T-helper 2 cell (primary cell): ENCODE results near the gene XRCC5.
"Not testable (repeated sequence)": the region's sequence is repeated elsewhere in the genome, so short reads cannot be mapped to it uniquely, and the experiment has no call there.

Source experiments
- DNase-seq, 5 experiments: peaks; one replicate each; pipeline versions ENCODE4 v3.0.0 to v3.0.0-alpha.2; 2012 to 2022
- total RNA-seq, 2 donors: gene quantifications; one replicate each; lab custom pipeline; 2026; lab: John Stamatoyannopoulos, UW

The XRCC5 gene
- total RNA-seq = 194 to 296 reads per million in 2 donors

DNA sequence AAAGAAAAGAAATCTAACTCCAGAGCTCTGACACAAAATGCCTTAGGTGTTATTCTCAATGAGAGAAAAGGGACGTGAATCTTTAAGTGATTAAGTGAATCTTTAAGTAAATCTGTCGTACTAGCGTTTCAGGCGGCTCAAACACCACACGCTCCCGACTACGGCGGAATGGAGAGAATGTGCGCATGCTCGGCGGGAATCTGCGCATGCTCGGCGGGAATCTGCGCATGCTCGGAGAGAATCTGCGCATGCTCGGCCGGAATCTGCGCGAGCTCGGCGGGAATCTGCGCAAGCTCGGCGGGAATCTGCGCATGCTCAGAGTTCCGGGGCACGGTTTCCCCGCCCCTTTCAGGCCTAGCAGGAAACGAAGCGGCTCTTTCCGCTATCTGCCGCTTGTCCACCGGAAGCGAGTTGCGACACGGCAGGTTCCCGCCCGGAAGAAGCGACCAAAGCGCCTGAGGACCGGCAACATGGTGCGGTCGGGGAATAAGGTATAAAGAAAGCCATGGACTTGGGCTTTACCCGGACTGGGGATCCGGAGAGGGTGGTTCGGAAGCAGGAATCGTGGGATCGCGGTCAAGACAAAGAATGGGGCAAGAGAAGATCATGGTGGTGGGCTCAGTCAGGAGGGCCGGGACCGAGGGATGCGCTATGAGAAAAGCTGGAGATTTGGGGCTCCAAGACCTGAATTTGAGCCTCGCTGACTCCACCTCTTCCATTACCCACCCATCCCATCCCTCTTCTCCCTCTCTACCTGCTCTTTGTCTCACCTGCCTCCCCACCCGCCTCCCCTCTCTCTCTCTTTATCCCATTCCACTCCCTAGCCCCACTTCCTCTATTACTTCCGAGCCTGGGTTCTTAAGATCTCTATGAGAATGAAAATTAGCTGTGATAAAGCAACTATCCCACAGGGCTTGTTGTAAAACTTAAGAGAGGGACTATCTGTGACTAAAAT, at the start of gene XRCC5:
XRCC5 (plus strand) TSS at position 382 of the 955 bp plus-strand sequence; CDS start at position 471, 89 bp downstream.
- DNase-seq = peak; percentile 92 to 97 (median 95)

DNA sequence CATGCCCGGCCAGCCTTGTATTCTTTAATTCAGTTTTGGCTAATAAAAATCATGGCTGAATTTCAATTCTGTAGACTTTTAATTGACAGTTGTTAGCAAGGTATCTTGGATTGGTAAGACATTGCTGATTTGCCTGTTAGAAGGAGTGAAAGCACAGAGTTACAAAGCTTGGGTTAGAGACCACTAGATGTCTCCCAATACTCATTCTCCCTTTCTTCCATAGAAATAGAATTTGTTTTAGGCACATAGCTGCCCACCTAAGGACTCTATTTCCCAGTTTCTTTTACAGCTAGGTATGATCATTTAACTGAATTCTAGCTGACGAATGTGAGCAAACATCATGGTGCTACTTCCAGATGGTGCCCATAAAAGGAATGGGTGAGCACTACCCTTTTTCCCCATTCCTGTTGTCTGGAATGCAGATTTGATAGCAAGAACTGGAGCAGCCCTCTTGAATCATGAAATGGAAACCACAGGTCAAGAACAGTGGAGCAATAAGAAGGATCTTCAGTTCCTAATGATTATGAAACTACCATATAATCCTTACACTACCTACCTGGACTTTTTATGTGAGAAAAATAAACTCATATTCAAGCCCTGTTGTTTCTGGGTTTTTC, 45.0 kb upstream of the XRCC5 start:
- no peak for DNase-seq

DNA sequence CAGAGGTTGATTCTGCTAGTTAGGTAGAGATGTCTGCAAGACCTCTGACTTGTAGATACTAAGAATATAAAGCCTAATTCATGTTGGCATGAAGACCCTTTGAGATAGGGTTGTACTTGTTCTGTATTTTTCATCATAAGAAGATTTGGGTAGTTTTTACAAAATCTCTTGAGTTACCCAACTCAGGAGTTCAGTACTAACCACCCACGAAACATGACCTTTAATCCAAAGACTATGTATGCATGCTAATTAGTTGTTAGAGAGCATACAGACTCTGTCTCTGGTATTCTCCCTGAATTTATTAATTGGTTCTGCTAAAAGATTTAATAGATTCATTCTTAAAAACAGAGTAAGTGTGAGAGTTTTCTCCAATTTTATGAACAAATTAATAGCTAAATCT, 44.5 kb upstream of the XRCC5 start:
- DNase-seq = no peak

DNA sequence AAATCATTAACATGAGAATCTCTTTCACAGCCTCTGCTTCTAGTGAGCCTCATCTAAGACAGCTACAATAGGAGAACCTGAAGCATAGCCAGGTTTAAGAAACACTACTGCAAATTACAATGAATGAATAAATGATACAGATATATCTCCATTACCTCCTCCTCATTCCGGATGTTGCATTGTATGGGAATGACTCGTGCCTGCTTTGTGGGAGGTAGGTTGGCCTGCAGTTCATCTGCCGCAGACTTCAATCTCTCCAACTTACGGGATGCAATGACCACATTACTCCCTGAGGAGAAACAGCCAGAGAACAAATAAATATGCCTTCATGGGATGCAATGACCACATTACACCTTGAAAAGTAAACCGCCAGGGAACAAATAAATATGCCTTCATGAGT, 42.9 kb upstream of the XRCC5 start:
- DNase-seq = no peak

DNA sequence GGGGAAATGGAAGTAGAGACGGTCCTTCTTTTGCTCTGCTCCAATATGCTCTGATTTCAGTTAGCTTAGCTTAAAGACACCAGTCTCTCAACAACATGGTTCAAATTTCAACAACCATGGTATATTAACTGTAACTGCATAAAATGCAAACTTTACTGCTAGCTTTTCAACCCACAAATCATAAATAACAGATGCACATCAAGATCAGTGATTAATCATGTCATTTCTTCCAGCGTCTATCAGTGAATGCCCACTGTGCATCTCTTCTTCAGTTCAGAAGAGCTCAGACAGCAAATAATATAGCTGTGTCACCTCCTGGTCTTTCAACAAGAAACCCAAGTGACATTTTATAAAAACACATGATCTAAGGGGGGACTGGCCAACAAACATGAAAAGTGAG, 40.1 kb upstream of the XRCC5 start:
- DNase-seq = no peak

DNA sequence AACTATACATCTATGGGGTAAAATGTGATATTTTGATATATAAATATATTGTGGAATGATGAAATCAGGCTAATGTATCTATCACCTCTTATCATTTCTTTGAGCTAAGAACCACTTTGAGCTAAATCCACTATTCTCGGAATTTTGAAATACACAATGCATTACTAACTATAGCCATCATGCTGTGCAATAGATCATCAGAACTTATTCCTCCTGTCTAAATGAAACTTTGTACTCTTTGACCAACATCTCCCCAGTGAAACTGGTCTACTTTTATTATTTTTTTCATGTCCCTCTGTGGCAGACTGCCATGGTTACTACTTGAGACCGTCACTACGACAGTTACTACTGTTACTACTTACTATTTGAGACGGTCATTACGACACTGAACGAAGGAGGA, 39.0 kb upstream of the XRCC5 start:
- no peak for DNase-seq

DNA sequence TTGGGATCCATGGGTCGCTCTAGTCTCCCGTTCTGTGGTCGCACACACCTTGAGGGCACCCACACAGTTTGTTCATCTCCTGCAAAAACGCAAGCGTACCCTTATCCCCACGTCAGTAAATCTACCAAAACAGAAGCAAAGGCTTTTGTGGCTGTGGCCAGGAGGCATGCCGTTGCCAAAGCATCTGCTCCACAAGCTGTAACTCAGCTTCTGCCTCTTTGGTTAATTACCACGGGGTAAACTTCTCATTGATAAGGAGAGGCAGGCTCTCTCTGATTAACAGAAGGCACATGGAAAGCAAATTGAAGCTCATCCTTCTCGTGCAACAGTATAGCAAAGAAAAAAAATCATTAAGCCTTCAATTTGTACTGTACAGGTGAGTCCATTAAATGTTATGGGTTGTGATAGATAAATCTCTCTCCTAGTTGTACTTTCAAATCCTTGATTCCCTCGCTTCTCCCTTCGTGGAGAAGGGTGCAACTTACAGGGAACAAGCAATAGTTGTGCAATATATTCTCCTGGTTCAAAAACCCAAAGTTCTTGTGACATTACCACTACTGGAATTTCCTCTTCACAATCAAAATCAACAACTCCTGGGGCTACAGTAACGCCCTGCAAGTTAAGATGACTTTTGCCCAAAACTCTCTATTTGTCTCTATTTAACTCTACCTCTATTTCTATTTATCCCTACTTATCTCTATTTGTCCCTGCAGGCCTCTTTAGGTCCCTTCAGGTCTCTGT, 37.9 kb upstream of the XRCC5 start:
- no peak for DNase-seq

DNA sequence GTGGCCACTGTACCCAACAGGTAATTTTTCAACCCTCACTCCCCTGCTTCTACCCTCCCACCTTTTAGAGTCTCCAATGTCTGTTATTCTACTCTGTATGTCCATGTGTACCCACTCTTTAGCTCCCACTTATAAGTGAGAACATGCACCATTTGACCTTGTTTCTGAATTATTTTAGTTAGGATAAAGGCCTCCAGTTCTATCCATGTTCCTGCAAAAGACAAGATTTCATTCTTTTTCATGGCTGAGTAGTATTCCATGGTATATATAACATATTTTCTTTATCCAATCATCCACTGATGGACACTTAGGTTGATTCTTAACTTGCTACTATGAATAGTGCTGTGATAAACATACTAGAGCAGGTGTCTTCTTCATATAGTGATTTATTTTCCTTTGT, 36.7 kb upstream of the XRCC5 start:
- no peak for DNase-seq

DNA sequence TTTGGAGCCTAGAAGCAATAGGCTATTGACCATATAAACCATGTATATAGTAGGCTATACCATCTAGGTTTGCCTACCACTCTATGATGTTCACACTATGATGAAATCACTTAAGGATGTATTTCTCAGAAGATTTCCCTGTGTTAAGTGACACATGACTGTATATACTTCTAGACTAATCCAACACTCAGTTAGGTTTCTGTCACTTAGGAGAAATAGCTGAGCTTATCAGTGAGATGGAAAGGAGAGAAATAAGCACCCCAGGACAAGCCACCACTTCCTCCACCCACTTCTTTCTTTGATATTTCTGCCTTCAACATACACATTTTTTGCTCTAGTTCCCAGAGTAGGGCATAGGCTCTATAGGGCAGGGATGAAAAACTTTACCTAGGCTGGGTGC, 35.4 kb upstream of the XRCC5 start:
- no peak for DNase-seq

DNA sequence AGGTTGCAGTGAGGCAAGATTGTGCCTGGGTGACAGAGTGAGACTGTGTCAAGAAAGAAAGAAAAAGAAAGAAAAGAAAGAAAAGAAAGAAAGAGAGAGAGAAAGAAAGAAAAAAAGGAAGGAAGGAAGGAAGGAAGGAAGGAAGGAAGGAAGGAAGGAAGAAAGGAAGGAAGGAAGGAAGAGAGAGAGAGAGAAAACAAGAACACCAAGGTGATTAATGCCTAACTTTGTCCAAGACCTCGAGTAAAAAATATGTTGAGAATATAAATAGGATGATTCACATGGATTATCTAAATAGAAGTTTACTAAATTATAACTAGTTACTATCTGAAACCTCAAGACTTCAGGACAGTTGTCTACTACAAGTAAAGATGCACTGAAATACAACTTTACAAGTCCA, 34.8 kb upstream of the XRCC5 start:
- DNase-seq = no peak

DNA sequence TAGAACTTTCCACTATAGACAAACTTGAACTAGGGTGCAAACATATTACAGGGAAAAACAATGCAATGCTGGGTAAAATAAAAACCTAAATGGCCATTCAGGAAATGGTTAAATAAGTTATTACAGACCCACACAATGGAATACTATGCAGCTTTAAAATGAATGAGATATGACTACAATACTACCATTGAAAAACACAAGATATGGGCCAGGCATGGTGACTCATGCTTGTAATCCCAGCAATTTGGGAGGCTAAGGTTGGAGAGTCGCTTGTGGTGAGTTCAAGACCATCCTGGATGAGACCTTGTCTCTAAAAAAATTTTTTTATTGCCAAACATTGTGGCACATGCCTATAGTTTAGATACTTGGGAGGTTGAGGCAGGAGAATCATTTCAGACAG, 34.4 kb upstream of the XRCC5 start:
- DNase-seq = no peak

DNA sequence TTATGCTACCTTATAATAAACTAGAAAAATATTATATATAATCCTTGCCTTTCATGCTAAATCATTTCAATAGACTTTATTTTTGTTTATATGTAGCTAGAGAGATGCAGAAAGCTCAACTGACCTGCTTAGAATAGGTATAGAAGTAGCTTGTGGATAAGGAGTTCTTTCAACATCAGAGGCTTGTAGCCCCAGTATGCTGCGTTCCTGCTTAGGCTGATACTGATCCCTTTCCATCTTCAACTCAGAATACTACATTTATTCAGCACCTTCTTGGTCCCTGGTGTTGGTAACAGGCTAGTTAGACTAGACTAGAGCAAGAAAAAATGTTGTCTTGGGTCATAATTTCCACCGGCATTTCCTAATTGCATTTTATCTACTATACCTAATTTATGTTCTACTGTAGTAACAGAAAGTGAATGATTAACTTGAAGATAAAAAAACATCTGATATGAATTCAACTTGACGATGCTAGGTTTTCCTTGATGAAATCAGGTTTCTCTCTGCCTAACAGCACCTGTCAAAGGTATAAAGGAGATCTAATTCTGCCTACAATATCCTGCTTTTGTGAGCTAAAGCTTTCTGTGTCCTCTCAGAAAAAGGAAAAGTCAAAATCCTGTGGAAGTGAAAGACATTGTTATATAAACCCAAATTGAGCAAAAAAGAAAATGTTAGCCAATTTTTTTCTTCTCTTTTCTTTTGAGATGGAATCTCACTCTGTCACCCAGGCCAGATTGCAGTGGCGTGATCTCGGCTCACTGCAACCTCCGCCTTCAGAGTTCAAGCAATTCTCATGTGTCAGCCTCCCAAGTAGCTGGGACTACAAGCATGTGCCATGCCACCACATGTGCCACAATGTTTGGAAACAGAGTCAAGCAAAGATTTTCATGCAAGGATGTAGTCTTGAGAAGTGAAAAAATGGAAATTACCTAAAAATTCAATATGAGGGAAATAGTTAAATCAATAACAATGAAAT, 33.4 kb upstream of the XRCC5 start:
- DNase-seq = no peak

DNA sequence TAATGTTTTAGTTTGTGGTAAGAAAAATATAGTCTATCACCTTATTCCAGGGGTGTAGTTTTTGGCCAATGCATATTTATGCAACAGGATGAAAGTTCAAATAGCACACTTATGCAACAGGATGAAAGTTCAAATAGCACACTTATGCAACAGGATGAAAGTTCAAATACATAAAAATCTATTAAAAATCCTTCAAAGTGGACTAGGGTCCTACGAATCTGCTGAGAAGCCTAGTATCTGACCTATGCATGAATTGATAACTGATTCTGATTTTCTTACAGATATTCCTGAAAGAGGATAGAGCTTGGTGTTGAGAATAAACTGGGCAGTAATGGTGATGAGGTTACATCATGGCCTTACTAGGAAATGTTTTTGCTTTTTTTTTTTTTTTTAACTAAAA, 30.4 kb upstream of the XRCC5 start:
- DNase-seq = no peak

DNA sequence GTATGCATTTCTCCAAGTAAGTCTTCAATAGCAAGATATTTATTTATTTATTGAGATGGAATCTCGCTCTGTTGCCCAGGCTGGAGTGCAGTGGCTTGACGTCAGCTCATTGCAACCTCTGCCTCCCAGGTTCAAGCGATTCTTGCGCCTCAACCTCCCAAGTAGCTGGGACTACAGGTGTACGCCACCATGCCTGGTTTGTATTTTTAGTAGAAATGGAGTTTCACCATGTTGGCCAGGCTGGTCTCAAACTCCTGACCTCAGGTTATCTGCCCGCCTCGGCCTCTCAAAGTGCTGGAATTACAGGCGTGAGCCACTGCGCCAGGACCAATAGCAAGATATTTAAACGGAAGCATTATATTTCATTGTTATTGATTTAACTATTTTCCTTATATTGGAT, 29.1 kb upstream of the XRCC5 start:
- DNase-seq = not testable (repeated sequence)

DNA sequence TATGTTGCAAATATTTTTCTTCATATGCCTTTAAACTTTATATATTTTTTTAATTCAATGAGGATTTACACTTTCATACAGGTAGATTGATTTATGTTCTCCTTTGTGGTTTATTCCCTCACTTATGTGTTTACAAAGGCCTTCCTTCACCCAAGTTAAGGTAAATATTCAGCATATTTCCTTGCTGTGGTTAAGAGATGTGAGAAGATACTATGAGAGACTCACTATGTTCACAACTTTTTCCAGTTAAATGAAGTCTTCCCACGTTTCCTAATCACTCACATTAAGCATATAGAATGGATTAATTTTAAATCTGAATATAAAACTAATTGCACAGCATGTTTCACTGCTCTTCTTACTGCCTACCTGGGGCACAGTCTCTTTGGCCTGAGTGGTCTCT, 28.1 kb upstream of the XRCC5 start:
- no peak for DNase-seq

DNA sequence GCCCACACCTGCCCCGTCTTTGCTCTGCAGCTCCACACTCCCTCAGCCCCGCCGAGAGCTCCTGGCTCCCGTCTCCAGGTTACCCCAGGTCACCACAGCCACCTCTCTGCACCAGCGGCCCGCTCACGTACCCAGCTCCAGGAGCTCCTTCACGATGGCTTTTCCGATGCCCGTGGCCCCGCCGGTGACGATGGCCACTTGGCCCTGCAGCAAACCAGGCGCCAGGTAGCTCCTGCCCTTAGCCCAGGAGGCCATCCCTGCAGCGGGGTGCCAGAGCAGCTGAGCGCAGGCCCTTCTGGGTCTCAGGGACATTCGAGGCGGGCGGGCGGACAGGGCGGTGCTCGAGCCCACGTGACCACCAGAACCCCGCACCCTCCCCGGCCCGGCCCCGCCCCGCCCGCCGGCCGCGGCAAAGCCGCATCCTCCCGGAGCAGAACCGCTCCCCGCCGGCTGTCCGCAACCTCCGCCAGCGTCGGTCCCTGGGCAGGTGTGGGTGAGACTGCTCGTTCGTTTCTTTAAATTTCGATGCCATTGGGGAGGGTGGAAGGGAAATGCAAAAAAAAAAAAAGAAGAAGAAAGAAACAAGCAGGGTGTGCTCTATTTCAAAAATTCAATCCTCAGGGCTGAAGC, 27.5 kb upstream of the XRCC5 start, which contains the start of the genes PECR and TMEM169:
PECR (minus strand) TSS at position 323 of the 630 bp plus-strand sequence; CDS start at position 255, 68 bp downstream.
TMEM169 (plus strand) TSS at position 433 of the 630 bp plus-strand sequence. CDS start 14,045 bp downstream, outside the sequence.
- peak; percentile 60 to 87 (median 67) for DNase-seq

DNA sequence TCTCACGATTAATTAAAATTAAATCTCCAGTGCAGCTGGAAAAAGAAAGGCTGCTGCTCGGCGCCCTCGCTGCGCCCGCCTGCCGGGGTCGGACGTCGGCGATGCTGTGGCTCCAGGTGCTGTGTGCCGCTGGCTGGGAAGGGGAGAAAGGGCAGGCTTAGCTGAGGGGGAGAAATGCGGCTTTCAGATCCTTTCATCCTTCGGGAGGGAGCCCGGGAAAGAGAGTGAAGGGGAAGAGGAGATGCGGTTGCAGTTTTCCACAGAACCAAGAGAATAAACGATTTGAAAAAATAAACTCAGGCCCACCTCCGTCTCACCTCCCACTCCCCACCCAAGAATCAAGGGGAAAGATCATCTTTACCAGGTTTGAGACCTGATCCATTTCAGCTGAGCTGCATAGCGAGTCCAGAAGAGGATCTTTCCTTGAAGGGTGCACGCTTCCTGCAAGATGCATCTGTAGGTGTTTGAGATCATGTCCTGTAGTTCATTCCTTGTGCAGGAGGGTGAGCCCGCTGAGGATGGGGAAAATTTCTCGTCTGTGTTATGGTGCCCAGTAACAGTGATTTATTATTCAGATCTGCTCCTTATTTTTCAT, 26.9 kb upstream of the XRCC5 start:
- no peak for DNase-seq

DNA sequence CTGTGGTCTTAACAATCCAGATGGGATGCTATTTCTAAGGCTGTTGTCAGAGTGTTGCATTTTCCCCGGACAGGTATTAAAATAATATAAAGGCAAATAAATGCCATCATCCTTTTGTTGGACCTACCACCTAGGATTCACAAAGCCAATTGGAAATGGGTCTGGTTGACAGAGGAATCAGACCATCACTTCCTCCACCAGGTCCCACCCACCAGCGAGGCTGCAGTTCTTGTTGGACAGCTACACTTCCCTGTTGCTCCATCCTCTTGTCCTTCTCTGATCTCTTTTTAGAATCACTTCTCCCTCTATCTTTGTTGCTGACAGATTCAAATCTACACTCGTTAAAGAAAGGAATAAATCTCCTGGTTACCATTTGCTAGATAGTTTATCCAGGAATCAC, 26.3 kb upstream of the XRCC5 start:
- DNase-seq = no peak

DNA sequence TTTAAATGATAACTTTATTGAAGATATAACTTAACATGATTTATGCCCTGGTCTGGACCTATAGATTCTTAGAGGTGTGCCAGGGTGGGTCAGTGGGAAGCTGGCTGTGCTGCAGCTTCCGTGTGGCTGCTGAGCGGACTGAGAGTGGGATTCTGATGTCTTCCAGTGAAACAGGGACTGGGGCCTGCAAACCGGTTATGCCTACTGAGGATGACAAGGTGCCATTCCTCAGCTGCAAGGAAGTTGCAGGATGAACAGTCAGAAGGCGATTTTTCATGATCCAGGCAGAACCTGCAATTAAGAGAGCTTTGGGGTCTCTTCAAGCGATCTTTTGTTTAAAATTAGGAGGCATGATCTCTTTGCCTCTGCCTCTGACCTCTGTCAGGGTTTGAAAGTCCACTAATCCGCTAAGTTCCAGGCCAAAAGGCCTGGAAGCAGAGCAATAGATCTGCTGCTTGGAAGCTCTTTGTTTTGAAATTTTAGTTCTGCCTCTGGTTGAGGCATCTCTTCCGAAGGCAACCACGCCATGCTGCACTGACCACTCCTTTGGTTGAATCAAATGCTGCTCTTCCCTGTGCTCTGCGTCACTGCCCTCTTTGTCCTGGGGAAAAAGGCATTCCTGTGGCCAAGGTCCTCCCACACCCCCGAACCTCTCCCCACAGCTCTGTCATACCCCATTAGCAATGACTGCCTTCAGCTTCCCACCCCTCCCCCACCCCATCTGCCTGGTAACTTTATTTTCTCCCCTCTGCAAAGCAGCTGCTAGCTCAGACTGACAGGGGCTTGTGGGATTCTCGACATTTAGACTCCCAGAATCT, 25.5 kb upstream of the XRCC5 start:
- DNase-seq = no peak

DNA sequence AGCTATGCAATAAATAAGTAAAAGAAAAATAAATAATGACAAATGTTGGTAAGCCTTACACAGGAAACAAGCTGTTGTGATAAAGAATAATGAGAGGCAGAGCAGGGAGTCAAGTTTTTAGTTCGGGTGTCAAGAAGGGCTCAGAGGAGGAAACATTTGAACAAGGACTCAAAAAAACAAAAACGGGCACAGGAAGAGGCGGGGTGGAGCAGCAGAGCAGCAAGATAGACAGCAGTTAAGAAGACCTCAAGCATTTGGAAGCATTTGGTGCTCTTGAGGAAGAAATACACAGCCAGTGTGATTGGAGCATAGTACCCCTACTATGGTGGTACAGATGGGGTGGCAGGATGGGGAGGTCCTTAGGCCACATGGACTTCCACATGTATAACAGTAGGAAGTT, 24.6 kb upstream of the XRCC5 start:
- DNase-seq = peak in 1 of 5 experiments; percentile 79
